Stimulated activated CD4-positive, alpha-beta T cell treated with anti-CD3 and anti-CD28 coated beads, Interleukin-1b, Interleukin-23, amount 100 ng/mL, for 1 hour (primary cell): Measurements from ENCODE around the gene SLC7A14.

Source experiments
- DNase-seq, 2 donors: peaks; one replicate each; pipeline ENCODE4 v3.0.0-alpha.2; 2020; ENCODE audit warnings: low read depth in 2 of 2

Gene SLC7A14

GRCh38 chr3:170497207-170498095, 88.4 kb downstream of the SLC7A14 start:
- no peak for DNase-seq

- no peak for DNase-seq
Observed at GRCh38 chr3:170496868-170497140, 89.1 kb downstream of the SLC7A14 start.

- no peak for DNase-seq
Observed at GRCh38 chr3:170496026-170496867, 89.6 kb downstream of the SLC7A14 start.

- DNase-seq = no peak
Observed at GRCh38 chr3:170494766-170495165, 91.1 kb downstream of the SLC7A14 start.

- no peak for DNase-seq
Observed at GRCh38 chr3:170493712-170494182, 92.1 kb downstream of the SLC7A14 start.

- no peak for DNase-seq
Observed at GRCh38 chr3:170491901-170492300, 94.0 kb downstream of the SLC7A14 start.

- no peak for DNase-seq
Observed at GRCh38 chr3:170490828-170491560, 94.9 kb downstream of the SLC7A14 start.

GRCh38 chr3:170488802-170489201, 97.1 kb downstream of the SLC7A14 start:
- DNase-seq = no peak

GRCh38 chr3:170487031-170487430, 98.8 kb downstream of the SLC7A14 start:
- no peak for DNase-seq

- DNase-seq = no peak
Observed at GRCh38 chr3:170486398-170486797, 99.5 kb downstream of the SLC7A14 start.

- DNase-seq = no peak
Observed at GRCh38 chr3:170485696-170486095, 100.2 kb downstream of the SLC7A14 start.

GRCh38 chr3:170485294-170485693, 100.6 kb downstream of the SLC7A14 start:
- DNase-seq = no peak

GRCh38 chr3:170484869-170485268, 101.0 kb downstream of the SLC7A14 start:
- DNase-seq = no peak

GRCh38 chr3:170483485-170484262, 102.2 kb downstream of the SLC7A14 start:
- no peak for DNase-seq

GRCh38 chr3:170482199-170482598, 103.7 kb downstream of the SLC7A14 start:
- DNase-seq = no peak

GRCh38 chr3:170480111-170480510, 105.8 kb downstream of the SLC7A14 start:
- DNase-seq = no peak

GRCh38 chr3:170477395-170477794, 108.5 kb downstream of the SLC7A14 start:
- no peak for DNase-seq

GRCh38 chr3:170476291-170476690, 109.6 kb downstream of the SLC7A14 start:
- DNase-seq = no peak

- no peak for DNase-seq
Observed at GRCh38 chr3:170475092-170475685, 110.7 kb downstream of the SLC7A14 start.

GRCh38 chr3:170473358-170473757, 112.5 kb downstream of the SLC7A14 start:
- no peak for DNase-seq

- DNase-seq = no peak
Observed at GRCh38 chr3:170471149-170471548, 114.7 kb downstream of the SLC7A14 start.
